Measurements from ENCODE around the gene FLVCR1.
"Not testable (repeated sequence)": the region's sequence is repeated elsewhere in the genome, so short reads cannot be mapped to it uniquely, and the experiment has no call there.

The FLVCR1 gene

DNA sequence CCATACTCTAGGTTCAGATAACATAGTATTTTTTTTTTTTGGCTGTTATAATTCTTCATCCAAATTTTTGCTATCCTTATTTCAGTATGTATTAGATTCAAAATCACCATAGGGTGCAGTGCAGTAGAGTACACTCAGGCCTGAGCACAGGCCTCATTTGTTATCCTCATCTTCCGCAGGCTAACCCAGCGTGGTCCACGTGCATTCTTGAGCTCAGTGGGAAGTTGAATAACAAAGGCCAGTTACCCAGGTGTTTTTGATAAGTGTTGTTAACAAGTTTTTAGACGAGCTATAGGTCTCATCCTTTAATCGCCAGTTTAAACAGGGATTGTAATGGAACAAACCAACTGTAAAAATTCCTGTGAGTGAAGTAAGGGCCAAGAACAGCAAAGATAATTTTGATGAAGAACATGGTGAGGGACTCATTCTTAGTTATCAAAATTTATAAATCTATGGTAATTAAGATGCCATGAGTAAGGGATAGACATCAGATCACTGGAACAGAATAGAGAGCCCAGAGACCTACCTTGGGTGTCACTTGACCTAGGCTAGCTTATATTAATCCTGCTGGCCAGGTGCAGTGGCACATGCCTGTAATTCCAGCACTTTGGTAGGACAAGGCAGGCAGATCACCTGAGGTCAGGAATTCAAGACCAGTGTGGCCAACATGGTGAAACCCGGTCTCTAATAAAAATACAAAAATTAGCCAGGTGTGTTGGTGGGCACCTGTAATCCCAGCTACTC lies 22.0 kb downstream of the FLVCR1 start:
- DNase-seq (ENCODE audit: low read depth), result no peak
- TF ChIP-seq, protein P1, sequence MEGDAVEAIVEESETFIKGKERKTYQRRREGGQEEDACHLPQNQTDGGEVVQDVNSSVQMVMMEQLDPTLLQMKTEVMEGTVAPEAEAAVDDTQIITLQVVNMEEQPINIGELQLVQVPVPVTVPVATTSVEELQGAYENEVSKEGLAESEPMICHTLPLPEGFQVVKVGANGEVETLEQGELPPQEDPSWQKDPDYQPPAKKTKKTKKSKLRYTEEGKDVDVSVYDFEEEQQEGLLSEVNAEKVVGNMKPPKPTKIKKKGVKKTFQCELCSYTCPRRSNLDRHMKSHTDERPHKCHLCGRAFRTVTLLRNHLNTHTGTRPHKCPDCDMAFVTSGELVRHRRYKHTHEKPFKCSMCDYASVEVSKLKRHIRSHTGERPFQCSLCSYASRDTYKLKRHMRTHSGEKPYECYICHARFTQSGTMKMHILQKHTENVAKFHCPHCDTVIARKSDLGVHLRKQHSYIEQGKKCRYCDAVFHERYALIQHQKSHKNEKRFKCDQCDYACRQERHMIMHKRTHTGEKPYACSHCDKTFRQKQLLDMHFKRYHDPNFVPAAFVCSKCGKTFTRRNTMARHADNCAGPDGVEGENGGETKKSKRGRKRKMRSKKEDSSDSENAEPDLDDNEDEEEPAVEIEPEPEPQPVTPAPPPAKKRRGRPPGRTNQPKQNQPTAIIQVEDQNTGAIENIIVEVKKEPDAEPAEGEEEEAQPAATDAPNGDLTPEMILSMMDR (conservative IDR thresholded peaks at IDR 0.05; ENCODE audit: low read length), result no peak
- H3K4me3 ChIP-seq (ENCODE audit: low read length), result no peak overlapping the region

- no peak for DNase-seq (ENCODE audit: low read depth)
- TF ChIP-seq, protein P1 (conservative IDR thresholded peaks at IDR 0.05; ENCODE audit: low read length), result no peak
These were observed 26.5 kb downstream of the FLVCR1 start for GRCh38 chr1:212884592-212884991.

DNA sequence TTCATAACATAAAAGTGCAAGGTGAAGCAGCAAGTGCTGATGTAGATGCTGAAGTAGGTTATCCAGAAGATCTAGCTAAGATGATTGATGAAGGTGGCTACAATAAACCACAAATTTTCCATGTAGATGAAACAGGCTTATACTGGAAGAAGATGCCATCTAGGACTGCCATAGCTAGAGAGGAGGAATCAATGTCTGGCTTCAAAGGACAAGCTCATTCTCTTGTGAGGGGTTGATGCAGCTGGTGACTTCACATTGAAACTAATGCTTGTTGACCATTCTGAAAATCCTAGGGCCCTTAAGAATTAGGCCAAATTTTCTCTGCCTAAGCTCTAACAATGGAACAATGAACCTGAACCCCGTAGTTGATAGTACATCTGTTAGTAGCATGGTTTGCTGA lies 34.0 kb downstream of the FLVCR1 start:
- TF ChIP-seq, protein P1 (conservative IDR thresholded peaks at IDR 0.05; ENCODE audit: low read length), result no peak
- DNase-seq (ENCODE audit: low read depth), result no peak
- no peak overlapping the region for H3K4me3 ChIP-seq (ENCODE audit: low read length)

More at GRCh38 chr1:212884592-212884991, 26.5 kb downstream of the FLVCR1 start:
- no peak overlapping the region for H3K4me3 ChIP-seq (ENCODE audit: low read length)

- H3K4me3 ChIP-seq (ENCODE audit: low read length), result no peak overlapping the region
- DNase-seq (ENCODE audit: low read depth), result no peak
- TF ChIP-seq, protein P1 (conservative IDR thresholded peaks at IDR 0.05; ENCODE audit: low read length), result no peak
These were observed 41.8 kb downstream of the FLVCR1 start for GRCh38 chr1:212899845-212900244.

- TF ChIP-seq, protein P1 (conservative IDR thresholded peaks at IDR 0.05; ENCODE audit: low read length), result no peak
These were observed 43.2 kb downstream of the FLVCR1 start for GRCh38 chr1:212901290-212901689.

GRCh38 chr1:212902054-212902453 lies 44.0 kb downstream of the FLVCR1 start:
- no peak for DNase-seq (ENCODE audit: low read depth)
- TF ChIP-seq, protein P1 (conservative IDR thresholded peaks at IDR 0.05; ENCODE audit: low read length), result no peak
- H3K4me3 ChIP-seq (ENCODE audit: low read length), result no peak overlapping the region

More at GRCh38 chr1:212901290-212901689, 43.2 kb downstream of the FLVCR1 start:
- no peak overlapping the region for H3K4me3 ChIP-seq (ENCODE audit: low read length)
- DNase-seq (ENCODE audit: low read depth), result no peak

GRCh38 chr1:212903664-212904063 lies 45.6 kb downstream of the FLVCR1 start:
- no peak overlapping the region for H3K4me3 ChIP-seq (ENCODE audit: low read length)
- DNase-seq (ENCODE audit: low read depth), result no peak

DNA sequence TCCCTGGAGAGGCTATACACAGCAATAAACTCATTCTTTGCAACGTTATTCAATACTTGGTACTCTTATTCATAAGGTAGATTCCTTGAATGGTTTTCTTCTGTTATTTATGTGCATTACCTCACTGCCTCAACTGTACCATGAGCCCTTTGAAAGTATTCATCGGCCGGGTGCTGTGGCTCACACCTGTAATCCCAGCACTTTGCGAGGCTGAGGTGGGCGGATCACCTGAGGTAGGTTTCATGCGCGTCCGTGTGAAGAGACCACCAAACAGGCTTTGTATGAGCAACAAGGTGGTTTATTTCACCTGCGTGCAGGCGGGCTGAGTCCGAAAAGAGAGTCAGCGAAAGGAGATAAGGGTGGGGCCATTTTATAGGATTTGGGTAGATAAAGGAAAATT lies 50.0 kb downstream of the FLVCR1 start:
- not testable (repeated sequence) for DNase-seq (ENCODE audit: low read depth); H3K4me3 ChIP-seq (ENCODE audit: low read length)

More at GRCh38 chr1:212903664-212904063, 45.6 kb downstream of the FLVCR1 start:
- TF ChIP-seq, protein P1 (conservative IDR thresholded peaks at IDR 0.05; ENCODE audit: low read length), result no peak
